Prostate gland (tissue), 2 donors: ENCODE data around the gene UMODL1.

Source experiments
- POLR2AphosphoS5 ChIP-seq: sonication (generic); formaldehyde crosslinking; IDR thresholded peaks from one replicate; pipeline ENCODE4 v1.6.1; 2017; ENCODE audit warnings: antibody characterized with exemption
- TF ChIP-seq, protein P1 (sequence below), 4 experiments: fragments of 200-600 bp in 2 of 4; fragments of 450-650 bp in 2 of 4; sonication (generic) in 2 of 4; IDR thresholded peaks; 1 replicate in 3 of 4; 2 replicates in 1 of 4; pipeline ENCODE4 v1.5.1; 2016 to 2019; ENCODE audit warnings: antibody characterized with exemption in 4 of 4, mild to moderate bottlenecking in 2 of 4, moderate library complexity in 2 of 4

DNA sequence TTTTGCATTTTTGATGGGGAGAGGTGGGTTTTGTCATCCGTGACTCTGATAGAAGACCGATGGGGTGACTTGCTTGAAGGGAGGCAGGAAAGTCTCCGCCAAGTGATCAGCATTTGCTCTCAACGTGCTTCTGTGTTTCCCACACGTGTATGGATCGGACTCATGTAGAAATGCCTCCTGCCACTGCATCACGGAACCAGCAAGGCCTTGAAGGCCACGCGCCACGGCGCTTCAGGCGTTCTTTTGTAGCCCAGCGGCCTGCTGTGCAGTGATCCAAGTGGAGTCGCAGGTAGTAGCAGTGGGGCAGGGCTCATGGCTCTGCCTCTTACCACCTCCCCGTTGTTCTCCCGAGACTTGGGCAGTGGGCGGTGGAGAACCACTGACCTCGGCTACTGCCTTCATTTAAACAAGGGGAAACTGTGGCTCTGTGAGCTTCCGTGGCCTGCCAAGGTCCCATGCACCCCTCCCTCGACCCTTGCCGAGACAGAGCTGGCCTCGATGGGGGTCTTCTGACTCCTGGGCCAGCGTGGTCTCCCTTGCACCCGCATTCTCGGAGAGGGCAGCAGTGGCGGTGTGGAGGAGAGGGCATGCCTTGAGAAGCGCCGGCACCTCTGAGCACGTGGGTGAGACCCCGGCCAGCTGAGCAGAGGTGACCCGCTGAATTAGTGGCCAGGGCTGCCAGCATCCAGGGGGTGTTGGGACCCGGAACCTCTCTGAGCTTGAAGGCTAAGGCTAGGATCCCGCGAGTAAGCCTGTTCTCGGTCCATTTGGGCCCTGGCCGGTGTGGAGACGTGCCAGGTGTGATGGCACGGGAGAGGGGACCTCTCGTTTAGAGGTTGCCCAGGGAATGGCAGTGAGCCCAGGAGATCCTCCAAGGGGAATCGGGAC, 101.7 kb downstream of the UMODL1 start:
- TF ChIP-seq, protein P1, sequence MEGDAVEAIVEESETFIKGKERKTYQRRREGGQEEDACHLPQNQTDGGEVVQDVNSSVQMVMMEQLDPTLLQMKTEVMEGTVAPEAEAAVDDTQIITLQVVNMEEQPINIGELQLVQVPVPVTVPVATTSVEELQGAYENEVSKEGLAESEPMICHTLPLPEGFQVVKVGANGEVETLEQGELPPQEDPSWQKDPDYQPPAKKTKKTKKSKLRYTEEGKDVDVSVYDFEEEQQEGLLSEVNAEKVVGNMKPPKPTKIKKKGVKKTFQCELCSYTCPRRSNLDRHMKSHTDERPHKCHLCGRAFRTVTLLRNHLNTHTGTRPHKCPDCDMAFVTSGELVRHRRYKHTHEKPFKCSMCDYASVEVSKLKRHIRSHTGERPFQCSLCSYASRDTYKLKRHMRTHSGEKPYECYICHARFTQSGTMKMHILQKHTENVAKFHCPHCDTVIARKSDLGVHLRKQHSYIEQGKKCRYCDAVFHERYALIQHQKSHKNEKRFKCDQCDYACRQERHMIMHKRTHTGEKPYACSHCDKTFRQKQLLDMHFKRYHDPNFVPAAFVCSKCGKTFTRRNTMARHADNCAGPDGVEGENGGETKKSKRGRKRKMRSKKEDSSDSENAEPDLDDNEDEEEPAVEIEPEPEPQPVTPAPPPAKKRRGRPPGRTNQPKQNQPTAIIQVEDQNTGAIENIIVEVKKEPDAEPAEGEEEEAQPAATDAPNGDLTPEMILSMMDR (IDR thresholded peaks at IDR 0.05) = no peak
- TF ChIP-seq POLR2AphosphoS5 = no peak
